ENCODE results near the gene TCFL5.
A peak's percentile ranks its signal among the peaks of the same experiment; 100 is the strongest.

Gene TCFL5

DNA sequence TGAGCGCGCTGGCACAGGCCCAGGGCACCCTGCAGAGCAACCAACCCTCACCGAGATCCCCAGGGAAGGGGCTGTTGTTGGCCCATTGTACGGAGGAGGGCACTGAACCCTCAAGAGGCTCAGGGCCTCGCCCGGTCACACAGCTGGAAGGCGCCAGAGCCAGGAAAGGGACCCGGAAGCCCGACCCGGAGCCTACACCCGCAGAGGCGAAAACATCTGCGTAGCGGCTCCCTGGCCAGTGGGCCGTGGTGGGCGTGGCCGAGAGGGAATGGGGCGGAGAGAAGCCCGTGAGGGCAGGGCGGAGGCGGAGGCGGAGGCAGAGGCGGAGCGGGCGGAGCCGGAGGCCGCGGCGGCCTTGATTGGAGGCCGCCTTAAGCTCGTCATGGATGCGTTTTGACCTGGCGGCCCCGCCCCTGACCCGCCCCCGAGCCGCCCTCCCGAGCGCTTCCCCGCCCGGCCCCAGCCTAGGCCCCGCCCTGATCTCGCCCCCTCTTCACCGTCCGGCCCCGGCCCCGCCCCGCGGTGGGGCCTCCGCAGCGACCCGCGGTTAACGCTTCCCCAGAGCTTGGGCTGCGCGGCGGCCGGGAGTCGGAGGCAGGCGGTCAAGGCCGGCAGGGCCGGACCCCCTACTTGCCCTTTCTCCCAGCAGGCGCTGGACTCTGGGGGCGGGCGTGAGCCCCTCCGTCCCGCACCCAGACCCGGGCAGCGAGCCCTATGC is 67.5 kb downstream of the TCFL5 start:
- DNase-seq: peak; percentile 96

DNA sequence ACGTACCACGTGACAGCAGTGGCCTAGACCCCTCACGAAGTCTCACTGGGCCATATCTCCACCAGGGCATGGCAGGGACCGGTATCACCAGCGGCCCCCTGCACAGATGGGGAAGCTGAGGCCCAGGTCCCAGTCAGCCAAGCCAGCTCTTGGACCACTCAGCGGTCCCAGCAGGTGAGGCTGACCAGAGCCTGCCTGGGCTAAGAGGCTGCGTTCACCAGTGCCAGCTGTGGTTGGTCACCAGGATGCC is 67.9 kb downstream of the TCFL5 start:
- DNase-seq: no peak

DNA sequence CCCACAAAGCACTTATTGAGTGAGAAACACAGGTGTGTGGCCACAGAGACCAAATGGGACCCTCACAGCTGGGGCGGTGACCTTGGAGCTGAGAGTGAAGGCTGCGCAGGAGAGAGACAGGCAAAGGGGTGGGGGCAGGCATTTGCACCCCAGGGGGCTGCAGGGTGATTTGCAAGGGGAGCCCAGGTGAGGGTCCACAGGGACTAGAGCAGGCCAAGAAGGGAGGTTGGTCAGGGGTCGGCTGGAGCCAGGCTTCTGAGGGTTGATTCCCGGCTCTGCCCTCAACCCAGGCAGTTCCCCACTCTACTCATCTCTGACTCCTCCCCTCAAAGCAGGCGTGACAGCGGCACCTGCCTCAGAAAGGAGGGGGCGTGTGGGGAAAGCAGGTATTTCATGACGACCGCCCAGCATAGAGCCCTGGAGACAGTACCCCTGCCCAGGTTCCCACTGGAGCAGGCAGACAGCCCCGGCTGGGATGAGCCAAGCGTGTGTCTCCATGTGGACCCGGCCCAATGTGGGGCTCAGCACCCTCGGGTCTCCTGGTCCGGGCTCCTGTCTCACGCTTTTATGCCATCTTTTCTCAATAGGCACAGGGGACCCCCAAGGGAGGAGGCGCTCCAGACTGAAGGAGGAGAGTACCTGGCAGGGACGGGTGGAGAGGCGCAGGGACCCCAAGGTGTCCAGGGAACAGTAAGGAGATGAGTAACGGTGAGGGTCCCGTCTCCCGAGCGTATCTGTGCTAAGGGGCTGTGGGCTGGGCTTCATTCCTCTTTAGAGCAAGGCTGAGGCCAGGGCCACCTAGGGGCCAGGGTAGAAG is 68.5 kb downstream of the TCFL5 start:
- DNase-seq: no peak

DNA sequence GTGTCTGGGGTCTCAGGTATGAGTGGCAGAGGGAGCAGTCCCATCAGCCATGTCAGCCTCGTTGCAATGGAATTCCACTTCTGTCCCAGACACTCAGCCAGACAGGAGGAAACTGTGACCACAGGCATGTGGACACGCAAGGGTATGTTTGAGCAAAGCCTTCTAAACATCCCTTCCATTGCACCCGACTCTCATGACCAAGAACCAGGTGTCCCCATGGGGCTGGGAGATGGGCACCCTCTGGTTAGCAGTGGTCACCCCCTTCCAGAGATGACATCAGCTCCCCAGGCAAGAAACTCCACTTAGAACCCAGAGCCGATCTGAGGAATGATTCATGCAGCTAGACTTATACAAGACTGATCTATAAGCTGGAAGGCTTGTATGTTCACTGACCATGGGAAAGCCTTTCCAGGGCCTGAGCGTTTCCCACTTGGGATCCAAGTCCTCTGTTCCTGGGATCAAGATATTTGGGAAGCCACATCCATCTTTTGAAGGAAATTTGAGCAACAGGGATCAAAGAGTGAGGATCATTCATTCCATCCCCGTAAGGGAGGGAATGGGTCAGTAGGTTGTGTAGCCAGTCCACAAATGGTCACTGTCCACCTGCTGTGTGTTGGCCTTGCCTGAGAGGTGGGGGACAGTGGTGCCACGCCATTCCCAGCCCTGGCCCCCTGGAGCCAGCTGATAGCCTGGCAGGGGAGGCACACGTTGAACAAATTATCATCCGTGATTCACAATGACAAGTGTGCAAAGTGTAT is 69.3 kb downstream of the TCFL5 start:
- DNase-seq: peak; percentile 61

DNA sequence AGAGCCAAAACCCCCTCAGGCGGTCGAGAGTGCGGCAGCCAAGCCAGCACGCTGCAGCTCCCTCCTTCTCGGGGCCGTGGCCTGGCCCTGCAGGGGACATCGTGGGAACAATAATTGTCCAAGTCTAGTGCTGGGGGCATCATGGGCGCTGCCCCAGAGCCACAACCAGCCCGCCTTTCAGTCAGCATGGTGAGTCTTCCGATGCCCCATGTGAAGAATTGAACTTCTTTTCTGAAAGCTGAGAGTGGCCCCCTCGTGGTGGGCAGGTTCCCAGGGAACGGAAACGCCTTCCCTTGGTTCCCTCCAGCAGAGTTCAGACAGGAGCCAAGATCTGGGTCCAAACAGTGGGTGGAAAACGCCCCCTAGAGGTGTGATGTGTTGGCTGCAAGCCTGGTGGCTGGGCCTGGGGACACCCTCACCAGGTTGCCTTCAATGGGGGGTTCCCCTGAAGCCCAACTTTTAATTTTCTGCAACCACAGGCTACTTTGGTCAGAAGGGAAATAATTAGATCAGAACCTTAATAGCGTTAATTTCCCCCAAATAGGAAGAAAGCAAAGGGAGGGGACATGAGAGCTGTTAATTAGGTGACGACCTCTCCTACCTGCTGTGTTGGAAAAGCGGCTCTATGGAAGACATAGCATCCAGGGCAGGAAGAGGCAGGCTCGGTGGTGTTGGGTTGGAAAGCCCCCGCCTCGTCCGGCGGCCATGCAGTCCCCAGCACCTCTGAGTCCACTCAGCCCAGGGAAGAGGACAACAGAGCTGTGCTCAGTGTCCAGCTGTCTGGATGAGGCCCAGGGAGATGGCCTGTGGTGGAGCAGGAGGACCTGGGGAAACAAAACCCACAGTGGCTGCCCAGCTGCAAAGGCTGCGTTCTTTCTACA is 70.1 kb downstream of the TCFL5 start:
- peak; percentile 91 for DNase-seq
